ENCODE data around the gene PPARG. TPM values are rescaled to one million over a fixed set of nuclear protein-coding genes. Genes with fewer than 3 reads are reported as not detected.
A peak's percentile ranks its signal among the peaks of the same experiment; 100 is the strongest.

PPARG gene
- total RNA-seq, 1 donor from 2014 or later, result 14.7 TPM

- no peak overlapping the region for H3K4me3 ChIP-seq (ENCODE audit: low read depth, low read length)
- TF ChIP-seq CTCF (conservative IDR thresholded peaks at IDR 0.05; ENCODE audit: low read depth, low read length), result no peak
- no peak for DNase-seq (ENCODE audit: low read depth)
Measured at GRCh38 chr3:12309716-12310115, 20.8 kb downstream of the PPARG start.

GRCh38 chr3:12312010-12312409 is 23.1 kb downstream of the PPARG start:
- H3K4me3 ChIP-seq (ENCODE audit: low read depth, low read length), result no peak overlapping the region
- no peak for TF ChIP-seq CTCF (conservative IDR thresholded peaks at IDR 0.05; ENCODE audit: low read depth, low read length)
- no peak for DNase-seq (ENCODE audit: low read depth)

- no peak overlapping the region for H3K4me3 ChIP-seq (ENCODE audit: low read depth, low read length)
- no peak for DNase-seq (ENCODE audit: low read depth)
- TF ChIP-seq CTCF (conservative IDR thresholded peaks at IDR 0.05; ENCODE audit: low read depth, low read length), result peak; percentile 23
Measured at GRCh38 chr3:12313519-12313918, 24.6 kb downstream of the PPARG start.

- peak overlapping the region; percentile 23 for H3K4me3 ChIP-seq (ENCODE audit: low read depth, low read length)
- no peak for TF ChIP-seq CTCF (conservative IDR thresholded peaks at IDR 0.05; ENCODE audit: low read depth, low read length)
- no peak for DNase-seq (ENCODE audit: low read depth)
Measured at GRCh38 chr3:12316253-12316652, 27.4 kb downstream of the PPARG start.

- peak overlapping the region; percentile 23 for H3K4me3 ChIP-seq (ENCODE audit: low read depth, low read length)
- DNase-seq (ENCODE audit: low read depth), result no peak
- TF ChIP-seq CTCF (conservative IDR thresholded peaks at IDR 0.05; ENCODE audit: low read depth, low read length), result no peak
Measured at GRCh38 chr3:12316729-12317351, 28.0 kb downstream of the PPARG start.

GRCh38 chr3:12317914-12318313 is 29.0 kb downstream of the PPARG start:
- no peak for DNase-seq (ENCODE audit: low read depth)
- H3K4me3 ChIP-seq (ENCODE audit: low read depth, low read length), result no peak overlapping the region
- no peak for TF ChIP-seq CTCF (conservative IDR thresholded peaks at IDR 0.05; ENCODE audit: low read depth, low read length)

All from epithelial cell of proximal tubule (primary cell).